Keratinocyte (primary cell): Measurements from ENCODE around the gene HEMK1. TPM values are rescaled to one million over a fixed set of nuclear protein-coding genes. Genes with fewer than 3 reads are reported as not detected.

Source experiments
- DNase-seq: peaks from one replicate; pipeline ENCODE4 v3.0.0-alpha.2; 2011; ENCODE audit warnings: low read depth, missing footprints, low spot score
- FAIRE-seq: peaks from 2 replicates; lab custom pipeline; 2011; peaks lifted over from hg19 to GRCh38; lab: Jason Lieb, UNC
- H2AFZ ChIP-seq: 2 replicates; pipeline ENCODE4 v1.6.0; 2012; ENCODE audit warnings: low read length, control low read depth, inconsistent platforms; ENCODE audit not compliant: control insufficient read depth
- H3K27ac ChIP-seq: 2 replicates; pipeline ENCODE4 v1.5.1; 2011; ENCODE audit warnings: low read length; ENCODE audit not compliant: control insufficient read depth, insufficient read depth
- H3K27me3 ChIP-seq: 3 replicates; pipeline ENCODE4 v1.6.0; 2011; ENCODE audit warnings: low read length; ENCODE audit not compliant: control insufficient read depth, insufficient read depth; ENCODE audit errors: extremely low read depth
- H3K36me3 ChIP-seq, 2 experiments: 2 replicates in 1 of 2; 3 replicates in 1 of 2; pipeline ENCODE4 v1.5.1; 2011; ENCODE audit warnings: low read length in 2 of 2, mild to moderate bottlenecking in 1 of 2; ENCODE audit not compliant: control insufficient read depth in 2 of 2, insufficient read depth in 2 of 2; ENCODE audit errors: extremely low read depth in 1 of 2
- H3K4me1 ChIP-seq: 3 replicates; pipeline ENCODE4 v1.5.1; 2011; ENCODE audit warnings: low read length; ENCODE audit not compliant: control insufficient read depth, insufficient read depth; ENCODE audit errors: extremely low read depth
- H3K4me2 ChIP-seq: 3 replicates; pipeline ENCODE4 v1.6.0; 2011; ENCODE audit warnings: low read depth, low read length; ENCODE audit not compliant: control insufficient read depth, insufficient read depth; ENCODE audit errors: extremely low read depth
- H3K4me3 ChIP-seq, 3 experiments: fragments of 200-600 bp in 1 of 3; sonication (generic) in 1 of 3; 2 replicates in 2 of 3; 3 replicates in 1 of 3; pipeline ENCODE4 v1.5.1; 2011 to 2016; ENCODE audit warnings: low read length in 3 of 3, mild to moderate bottlenecking in 3 of 3, control low read depth in 2 of 3, inconsistent platforms in 1 of 3, low read depth in 1 of 3, mixed read lengths in 1 of 3, mixed run types in 1 of 3, moderate library complexity in 1 of 3; ENCODE audit not compliant: control insufficient read depth in 2 of 3, insufficient read depth in 2 of 3; ENCODE audit errors: extremely low read depth in 1 of 3
- H3K79me2 ChIP-seq: 2 replicates; pipeline ENCODE4 v1.6.0; 2012; ENCODE audit warnings: low read length; ENCODE audit not compliant: control insufficient read depth, insufficient read depth
- H3K9ac ChIP-seq: 3 replicates; pipeline ENCODE4 v1.6.0; 2011; ENCODE audit warnings: low read length; ENCODE audit not compliant: control insufficient read depth, insufficient read depth; ENCODE audit errors: extremely low read depth
- H3K9me1 ChIP-seq: 3 replicates; pipeline ENCODE4 v1.6.0; 2011; ENCODE audit warnings: low read length; ENCODE audit not compliant: control insufficient read depth, insufficient read depth; ENCODE audit errors: extremely low read depth
- H3K9me3 ChIP-seq: 2 replicates; pipeline ENCODE4 v1.5.1; 2012; ENCODE audit warnings: low read depth, low read length; ENCODE audit not compliant: control insufficient read depth
- H4K20me1 ChIP-seq: 3 replicates; pipeline ENCODE4 v1.6.0; 2011; ENCODE audit warnings: low read length; ENCODE audit not compliant: control insufficient read depth, insufficient read depth; ENCODE audit errors: extremely low read depth
- CTCF ChIP-seq, 3 experiments: IDR thresholded peaks in 1 of 3; conservative IDR thresholded peaks in 1 of 3; optimal IDR thresholded peaks in 1 of 3; 2 replicates in 2 of 3; 3 replicates in 1 of 3; pipeline versions ENCODE3 to v1.5.1; 2011; ENCODE audit warnings: low read length in 3 of 3, mild to moderate bottlenecking in 3 of 3, moderate library complexity in 2 of 3, control low read depth in 1 of 3, inconsistent platforms in 1 of 3; ENCODE audit not compliant: insufficient read depth in 2 of 3; ENCODE audit errors: extremely low read depth in 1 of 3
- EZH2 ChIP-seq: IDR thresholded peaks from one replicate; pipeline ENCODE4 v1.6.1; 2012; ENCODE audit warnings: inconsistent platforms, mild to moderate bottlenecking, low read length, moderate library complexity
- dilution Hi-C: fragments of 300-500 bp; cut with MboI; formaldehyde crosslinking; loops from one replicate; pipeline ENCODE4 v1.7.0; 2020; ENCODE audit warnings: low sequenced_read_pairs; ENCODE audit not compliant: extremely low pct_ligation_motif_present
- polyA plus RNA-seq, 5 experiments: library from polyadenylated mRNA; depleted of rRNA in 3 of 5; stranded (reverse) in 3 of 5; stranded (forward) in 1 of 5; unstranded in 1 of 5; fragments of >200 nt; gene quantifications; 1 replicate in 1 of 5; 2 replicates in 3 of 5; 3 replicates in 1 of 5; pipeline versions ENCODE4 v1.2.1 to v1.2.3, GENCODE V29; 2011 to 2012; ENCODE audit warnings: missing spikeins in 2 of 5, low read depth in 1 of 5, low replicate concordance in 1 of 5

Gene HEMK1
- polyA plus RNA-seq, 1 donor (not counting 4 experiments of a cell fraction or from before 2014, with no cell fraction given) = 13.0 TPM

GRCh38 chr3:50580683-50581458 lies 11.5 kb downstream of the HEMK1 start:
- TF ChIP-seq CTCF (optimal IDR thresholded peaks at IDR 0.05 in 1 of 3, IDR thresholded peaks at IDR 0.05 in 1 of 3, conservative IDR thresholded peaks at IDR 0.05 in 1 of 3; ENCODE audit: extremely low read depth in 1 of 3, insufficient read depth in 2 of 3, low read length in 3 of 3) (no peak), EZH2 (no peak)
- H3K9me1 ChIP-seq = no peaks in the 10 kb centered on the region
- no peak for DNase-seq
- dilution Hi-C loops = no loop called here
- no peak for FAIRE-seq
- no peaks in the 10 kb centered on the region for H3K79me2 ChIP-seq
- H3K9ac ChIP-seq = no peak overlapping the region
- no peak overlapping the region for H3K4me2 ChIP-seq
- no peaks in the 10 kb centered on the region for H3K9me3 ChIP-seq
- no peaks in the 10 kb centered on the region for H4K20me1 ChIP-seq
- H3K4me1 ChIP-seq = no peaks in the 10 kb centered on the region
- H2AFZ ChIP-seq = no peak overlapping the region
- no peaks in the 10 kb centered on the region for H3K27me3 ChIP-seq
- H3K36me3 ChIP-seq = peaks cover 16 to 24% of the 10 kb centered on the region in 2 experiments
- H3K27ac ChIP-seq = no peak overlapping the region
- H3K4me3 ChIP-seq = no peak overlapping the region

- dilution Hi-C loops = no loop called here
- H4K20me1 ChIP-seq = no peaks in the 10 kb centered on the region
- no peak overlapping the region for H3K4me2 ChIP-seq
- no peaks in the 10 kb centered on the region for H3K9me3 ChIP-seq
- no peak for DNase-seq
- no peaks in the 10 kb centered on the region for H3K4me1 ChIP-seq
- H3K36me3 ChIP-seq = peaks cover 16 to 24% of the 10 kb centered on the region in 2 experiments
- no peak overlapping the region for H2AFZ ChIP-seq
- no peak for FAIRE-seq
- H3K79me2 ChIP-seq = no peaks in the 10 kb centered on the region
- H3K27me3 ChIP-seq = no peaks in the 10 kb centered on the region
- H3K4me3 ChIP-seq = no peak overlapping the region
- no peak for TF ChIP-seq CTCF (optimal IDR thresholded peaks at IDR 0.05 in 1 of 3, IDR thresholded peaks at IDR 0.05 in 1 of 3, conservative IDR thresholded peaks at IDR 0.05 in 1 of 3; ENCODE audit: extremely low read depth in 1 of 3, insufficient read depth in 2 of 3, low read length in 3 of 3)
- no peak for TF ChIP-seq EZH2
- H3K9ac ChIP-seq = no peak overlapping the region
- H3K27ac ChIP-seq = no peak overlapping the region
- H3K9me1 ChIP-seq = no peaks in the 10 kb centered on the region
Measured at GRCh38 chr3:50581459-50581842, 12.1 kb downstream of the HEMK1 start.
